ENCODE data around the gene SRGAP1.

DNA sequence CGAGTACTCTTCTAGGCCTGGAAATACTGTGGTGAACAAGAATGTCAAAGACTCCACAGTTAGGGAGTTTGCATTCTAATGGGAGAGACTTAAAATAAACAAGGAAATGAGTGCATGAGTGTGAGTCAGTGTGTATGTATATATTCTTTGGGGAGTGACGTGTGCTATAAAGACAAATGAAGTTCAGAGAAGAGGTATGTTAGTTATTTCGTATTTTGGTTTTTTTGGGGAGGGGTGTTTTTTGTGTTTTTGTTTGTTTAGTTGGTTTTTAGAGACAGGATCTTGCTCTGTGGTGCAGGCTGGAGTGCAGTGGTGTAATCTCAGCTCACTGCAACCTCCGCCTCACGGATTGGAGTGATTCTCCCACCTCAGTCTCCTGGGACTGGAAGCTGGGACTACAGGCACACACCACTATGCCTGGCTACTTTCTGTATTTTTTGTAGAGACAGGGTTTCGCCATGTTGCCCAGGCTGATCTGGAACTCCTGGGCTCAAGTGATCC is 74.3 kb downstream of the SRGAP1 start:
- TF ChIP-seq, protein P1, sequence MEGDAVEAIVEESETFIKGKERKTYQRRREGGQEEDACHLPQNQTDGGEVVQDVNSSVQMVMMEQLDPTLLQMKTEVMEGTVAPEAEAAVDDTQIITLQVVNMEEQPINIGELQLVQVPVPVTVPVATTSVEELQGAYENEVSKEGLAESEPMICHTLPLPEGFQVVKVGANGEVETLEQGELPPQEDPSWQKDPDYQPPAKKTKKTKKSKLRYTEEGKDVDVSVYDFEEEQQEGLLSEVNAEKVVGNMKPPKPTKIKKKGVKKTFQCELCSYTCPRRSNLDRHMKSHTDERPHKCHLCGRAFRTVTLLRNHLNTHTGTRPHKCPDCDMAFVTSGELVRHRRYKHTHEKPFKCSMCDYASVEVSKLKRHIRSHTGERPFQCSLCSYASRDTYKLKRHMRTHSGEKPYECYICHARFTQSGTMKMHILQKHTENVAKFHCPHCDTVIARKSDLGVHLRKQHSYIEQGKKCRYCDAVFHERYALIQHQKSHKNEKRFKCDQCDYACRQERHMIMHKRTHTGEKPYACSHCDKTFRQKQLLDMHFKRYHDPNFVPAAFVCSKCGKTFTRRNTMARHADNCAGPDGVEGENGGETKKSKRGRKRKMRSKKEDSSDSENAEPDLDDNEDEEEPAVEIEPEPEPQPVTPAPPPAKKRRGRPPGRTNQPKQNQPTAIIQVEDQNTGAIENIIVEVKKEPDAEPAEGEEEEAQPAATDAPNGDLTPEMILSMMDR (IDR thresholded peaks at IDR 0.05; ENCODE audit: poor library complexity): no peak
- no peak for TF ChIP-seq EZH2phosphoT487 (IDR thresholded peaks at IDR 0.05; ENCODE audit: low read depth, severe bottlenecking, unreplicated experiment)
- TF ChIP-seq EZH2 (IDR thresholded peaks at IDR 0.05; ENCODE audit: borderline replicate concordance): no peak
